ENCODE data around the gene KRTAP4-12.
"Not testable (repeated sequence)": the region's sequence is repeated elsewhere in the genome, so short reads cannot be mapped to it uniquely, and the experiment has no call there.

KRTAP4-12 gene

GRCh38 chr17:41123991-41124371, at the start of gene KRTAP4-12:
TSS of gene KRTAP4-12 (minus strand) at chr17:41124182. CDS start at chr17:41124122, 60 bp downstream.
- DNase-seq: not testable (repeated sequence)

- no peak for DNase-seq
Measured at GRCh38 chr17:41171886-41172285, 47.9 kb upstream of the KRTAP4-12 start.

- no peak for DNase-seq
Measured at GRCh38 chr17:41168121-41168520, 44.1 kb upstream of the KRTAP4-12 start, which contains the start of gene KRTAP4-3. TSS of gene KRTAP4-3 (minus strand) at chr17:41168221. CDS start at chr17:41168172, 49 bp downstream.

GRCh38 chr17:41167561-41167960, 43.6 kb upstream of the KRTAP4-12 start:
- DNase-seq: no peak

- DNase-seq: no peak
Measured at GRCh38 chr17:41163828-41164227, 39.8 kb upstream of the KRTAP4-12 start.

GRCh38 chr17:41160648-41161047, 36.7 kb upstream of the KRTAP4-12 start, which contains the start of gene KRTAP4-4:
TSS of gene KRTAP4-4 (minus strand) at chr17:41160748. CDS start at chr17:41160691, 57 bp downstream.
- no peak for DNase-seq

- DNase-seq: not testable (repeated sequence)
Measured at GRCh38 chr17:41160190-41160589, 36.2 kb upstream of the KRTAP4-12 start.

- DNase-seq: no peak
Measured at GRCh38 chr17:41153856-41154255, 29.9 kb upstream of the KRTAP4-12 start.

GRCh38 chr17:41151525-41151924, 27.5 kb upstream of the KRTAP4-12 start:
- DNase-seq: no peak

GRCh38 chr17:41150026-41150425, 26.0 kb upstream of the KRTAP4-12 start:
- DNase-seq: no peak

GRCh38 chr17:41149652-41149985, 25.6 kb upstream of the KRTAP4-12 start, which contains the start of gene KRTAP4-5:
TSS of gene KRTAP4-5 (minus strand) at chr17:41149825. CDS start at chr17:41149767, 58 bp downstream.
- DNase-seq: no peak

- not testable (repeated sequence) for DNase-seq
Measured at GRCh38 chr17:41148971-41149651, 25.1 kb upstream of the KRTAP4-12 start.

GRCh38 chr17:41147531-41148204, 23.7 kb upstream of the KRTAP4-12 start:
- no peak for DNase-seq

- no peak for DNase-seq
Measured at GRCh38 chr17:41145261-41145660, 21.3 kb upstream of the KRTAP4-12 start.

GRCh38 chr17:41144846-41145245, 20.9 kb upstream of the KRTAP4-12 start:
- no peak for DNase-seq

GRCh38 chr17:41141361-41141760, 17.4 kb upstream of the KRTAP4-12 start:
- DNase-seq: no peak

- DNase-seq: no peak
Measured at GRCh38 chr17:41140360-41141131, 16.6 kb upstream of the KRTAP4-12 start, which contains the start of gene KRTAP4-6. TSS of gene KRTAP4-6 (minus strand) at chr17:41140544. CDS start at chr17:41140487, 57 bp downstream.

GRCh38 chr17:41139865-41140264, 15.9 kb upstream of the KRTAP4-12 start:
- DNase-seq: not testable (repeated sequence)

- no peak for DNase-seq
Measured at GRCh38 chr17:41133880-41134735, 10.1 kb upstream of the KRTAP4-12 start.

- no peak for DNase-seq
Measured at GRCh38 chr17:41131979-41132378, 8.0 kb upstream of the KRTAP4-12 start.

- no peak for DNase-seq
Measured at GRCh38 chr17:41127371-41127770, 3.4 kb upstream of the KRTAP4-12 start.

- DNase-seq: no peak
Measured at GRCh38 chr17:41126412-41126811, 2.4 kb upstream of the KRTAP4-12 start.
